GM23248 (cell line): ENCODE measurements around the gene DMRT1.

Experiments
- EZH2 ChIP-seq: fragments of 200-600 bp; sonication (generic); IDR thresholded peaks from 2 replicates; pipeline ENCODE4 v1.6.1; 2018; ENCODE audit warnings: antibody characterized with exemption, mild to moderate bottlenecking; ENCODE audit not compliant: insufficient read depth, poor library complexity, severe bottlenecking
- EZH2phosphoT487 ChIP-seq: fragments of 200-600 bp; sonication (generic); IDR thresholded peaks from 2 replicates; pipeline ENCODE4 v1.6.1; 2018; ENCODE audit warnings: antibody characterized with exemption, moderate library complexity, mild to moderate bottlenecking, low read depth; ENCODE audit not compliant: insufficient read depth

DNA sequence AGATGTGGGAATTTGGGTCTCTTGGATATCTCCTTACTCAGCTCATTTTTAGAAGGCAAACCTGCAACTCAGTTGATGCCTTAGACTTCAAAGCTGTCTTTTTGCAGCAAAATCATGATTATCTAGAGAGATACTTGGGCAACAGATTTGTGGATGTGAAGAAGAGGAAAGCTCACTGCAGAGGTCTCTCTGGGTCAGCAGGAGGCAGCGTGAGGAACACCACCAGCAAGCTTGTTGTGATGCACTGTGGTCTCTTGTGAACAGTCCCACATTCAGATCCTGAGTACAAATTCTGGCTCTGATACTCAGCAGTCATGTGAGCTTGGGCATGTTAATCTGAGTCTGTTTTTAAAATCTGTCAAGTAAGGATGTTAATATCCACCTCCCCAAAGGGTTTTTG is 108.6 kb downstream of the DMRT1 start:
- TF ChIP-seq EZH2phosphoT487 (no peak), EZH2 (no peak)
